KMS-11 (cell line): ENCODE measurements around the gene TCHP.
"Not testable (repeated sequence)": the region's sequence is repeated elsewhere in the genome, so short reads cannot be mapped to it uniquely, and the experiment has no call there.

ENCODE experiments used
- H2AFZ ChIP-seq: fragments of 200-600 bp; sonication (generic); 2 replicates; pipeline ENCODE4 v1.6.1; 2016; ENCODE audit warnings: antibody characterized with exemption, mixed run types, low read depth
- H3K27ac ChIP-seq: fragments of 200-600 bp; sonication (generic); 2 replicates; pipeline ENCODE4 v1.6.1; 2016; ENCODE audit warnings: mild to moderate bottlenecking, mixed run types
- H3K27me3 ChIP-seq: fragments of 200-600 bp; sonication (generic); 2 replicates; pipeline ENCODE4 v1.6.1; 2017; ENCODE audit warnings: mild to moderate bottlenecking, low read depth, mixed run types, moderate library complexity; ENCODE audit not compliant: insufficient read depth
- H3K36me3 ChIP-seq: fragments of 200-600 bp; sonication (generic); 2 replicates; pipeline ENCODE4 v1.6.1; 2017; ENCODE audit warnings: mild to moderate bottlenecking, mixed run types; ENCODE audit not compliant: insufficient read depth
- H3K4me1 ChIP-seq: fragments of 200-600 bp; sonication (generic); 2 replicates; pipeline ENCODE4 v1.6.1; 2016; ENCODE audit warnings: mild to moderate bottlenecking, low read depth, mixed run types; ENCODE audit not compliant: poor library complexity, severe bottlenecking
- H3K4me2 ChIP-seq: fragments of 200-600 bp; sonication (generic); 2 replicates; pipeline ENCODE4 v1.7.0; 2016; ENCODE audit warnings: mild to moderate bottlenecking, mixed run types
- H3K4me3 ChIP-seq: fragments of 200-600 bp; sonication (generic); IDR thresholded peaks from 2 replicates; pipeline ENCODE4 v1.6.1; 2017; ENCODE audit warnings: low read depth, low read length, mixed read lengths; ENCODE audit not compliant: insufficient read depth
- H3K79me2 ChIP-seq: fragments of 200-600 bp; sonication (generic); 2 replicates; pipeline ENCODE4 v1.6.1; 2016; ENCODE audit warnings: low read depth, mixed run types; ENCODE audit not compliant: insufficient read depth
- H3K9ac ChIP-seq: fragments of 200-600 bp; sonication (generic); 2 replicates; pipeline ENCODE4 v1.6.1; 2016; ENCODE audit warnings: mild to moderate bottlenecking, mixed run types
- H4K20me1 ChIP-seq: fragments of 200-600 bp; sonication (generic); 2 replicates; pipeline ENCODE4 v1.6.1; 2016; ENCODE audit warnings: mild to moderate bottlenecking, mixed run types; ENCODE audit not compliant: insufficient read depth
- TF ChIP-seq, protein P1 (sequence below): fragments of 200-600 bp; sonication (generic); conservative IDR thresholded peaks from 2 replicates; pipeline ENCODE4 v1.6.1; 2017; ENCODE audit warnings: low read depth, mild to moderate bottlenecking, antibody characterized with exemption, low read length, moderate library complexity, mixed read lengths

TCHP gene

GRCh38 chr12:109897029-109897428, 3.0 kb upstream of the TCHP start:
- Histone ChIP-seq H3K4me2 (no peak overlapping the region), H3K4me3 (no peak overlapping the region), H3K4me1 (peaks cover 36% of the 10 kb centered on the region), H3K36me3 (no peaks in the 10 kb centered on the region), H3K27me3 (no peaks in the 10 kb centered on the region), H4K20me1 (no peaks in the 10 kb centered on the region), H2AFZ (no peak overlapping the region), H3K9ac (no peak overlapping the region), H3K79me2 (peaks cover 17% of the 10 kb centered on the region; the same call in 1 of the 2 replicates), H3K27ac (no peak overlapping the region)
- TF ChIP-seq, protein P1, sequence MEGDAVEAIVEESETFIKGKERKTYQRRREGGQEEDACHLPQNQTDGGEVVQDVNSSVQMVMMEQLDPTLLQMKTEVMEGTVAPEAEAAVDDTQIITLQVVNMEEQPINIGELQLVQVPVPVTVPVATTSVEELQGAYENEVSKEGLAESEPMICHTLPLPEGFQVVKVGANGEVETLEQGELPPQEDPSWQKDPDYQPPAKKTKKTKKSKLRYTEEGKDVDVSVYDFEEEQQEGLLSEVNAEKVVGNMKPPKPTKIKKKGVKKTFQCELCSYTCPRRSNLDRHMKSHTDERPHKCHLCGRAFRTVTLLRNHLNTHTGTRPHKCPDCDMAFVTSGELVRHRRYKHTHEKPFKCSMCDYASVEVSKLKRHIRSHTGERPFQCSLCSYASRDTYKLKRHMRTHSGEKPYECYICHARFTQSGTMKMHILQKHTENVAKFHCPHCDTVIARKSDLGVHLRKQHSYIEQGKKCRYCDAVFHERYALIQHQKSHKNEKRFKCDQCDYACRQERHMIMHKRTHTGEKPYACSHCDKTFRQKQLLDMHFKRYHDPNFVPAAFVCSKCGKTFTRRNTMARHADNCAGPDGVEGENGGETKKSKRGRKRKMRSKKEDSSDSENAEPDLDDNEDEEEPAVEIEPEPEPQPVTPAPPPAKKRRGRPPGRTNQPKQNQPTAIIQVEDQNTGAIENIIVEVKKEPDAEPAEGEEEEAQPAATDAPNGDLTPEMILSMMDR = no peak

- Histone ChIP-seq H3K4me1 (peaks cover 13% of the 10 kb centered on the region), H2AFZ (peak overlapping the region; percentile 88), H3K9ac (peak overlapping the region; percentile 87; the same call in 1 of the 2 replicates), H3K79me2 (peaks cover 22% of the 10 kb centered on the region; the same call in 1 of the 2 replicates), H3K4me2 (peak overlapping the region; percentile 73)
- not testable (repeated sequence) for H3K27ac ChIP-seq, H4K20me1 ChIP-seq, H3K27me3 ChIP-seq, H3K36me3 ChIP-seq, H3K4me3 ChIP-seq
Observed at GRCh38 chr12:109899345-109899744, 729 bp upstream of the TCHP start.

- peaks cover 22% of the 10 kb centered on the region; the same call in 1 of the 2 replicates for H3K79me2 ChIP-seq
- H3K4me3 ChIP-seq = no peak overlapping the region
- peak overlapping the region; percentile 73 for H3K4me2 ChIP-seq
- TF ChIP-seq, protein P1 = no peak
- H3K4me1 ChIP-seq = peaks cover 13% of the 10 kb centered on the region
- no peaks in the 10 kb centered on the region for H3K27me3 ChIP-seq
- H3K9ac ChIP-seq = peak overlapping the region; percentile 87
- H3K36me3 ChIP-seq = no peaks in the 10 kb centered on the region
- peak overlapping the region; percentile 88; the same call in 1 of the 2 replicates for H2AFZ ChIP-seq
- H3K27ac ChIP-seq = peak overlapping the region; percentile 68
- H4K20me1 ChIP-seq = no peaks in the 10 kb centered on the region
Observed at GRCh38 chr12:109900752-109901580, 892 bp downstream of the TCHP start.

GRCh38 chr12:109902891-109903418, 2.9 kb downstream of the TCHP start:
- Histone ChIP-seq H3K27ac (no peak overlapping the region), H3K9ac (no peak overlapping the region), H3K4me3 (no peak overlapping the region), H4K20me1 (no peaks in the 10 kb centered on the region), H3K79me2 (peaks cover 22% of the 10 kb centered on the region; the same call in 1 of the 2 replicates), H2AFZ (no peak overlapping the region), H3K36me3 (no peaks in the 10 kb centered on the region), H3K4me1 (peaks cover 13% of the 10 kb centered on the region), H3K27me3 (no peaks in the 10 kb centered on the region), H3K4me2 (no peak overlapping the region)
- TF ChIP-seq, protein P1 = no peak

GRCh38 chr12:109905301-109905700, 5.2 kb downstream of the TCHP start:
- Histone ChIP-seq H3K4me1 (peaks cover 7% of the 10 kb centered on the region), H3K4me2 (no peak overlapping the region), H3K4me3 (no peak overlapping the region), H3K9ac (no peak overlapping the region), H3K36me3 (no peaks in the 10 kb centered on the region), H3K27me3 (no peaks in the 10 kb centered on the region), H3K27ac (no peak overlapping the region), H2AFZ (no peak overlapping the region), H4K20me1 (no peaks in the 10 kb centered on the region), H3K79me2 (peaks cover 22% of the 10 kb centered on the region; the same call in 1 of the 2 replicates)
- TF ChIP-seq, protein P1 = no peak
